GM23338 (cell line): ENCODE measurements around the gene AKIP1. TPM values are rescaled to one million over a fixed set of nuclear protein-coding genes. Genes with fewer than 3 reads are reported as not detected.

Experiments used
- ATAC-seq: fragments of 200-7000 bp; cut with Tn5 transposase; 3 replicates; pipeline ENCODE4 v1.9.1; 2020
- DNase-seq: peaks from one replicate; pipeline ENCODE4 v3.0.0-alpha.2; 2015; ENCODE audit warnings: low spot score
- H2AFZ ChIP-seq: fragments of 200-600 bp; sonication (generic); 2 replicates; pipeline ENCODE4 v1.8.0; 2016; ENCODE audit warnings: antibody characterized with exemption, mild to moderate bottlenecking, moderate library complexity
- H3F3A ChIP-seq: fragments of 200-600 bp; sonication (generic); replicated peaks from 2 replicates; pipeline ENCODE4 v1.8.0; 2017; ENCODE audit warnings: antibody characterized with exemption, mixed run types, low read depth
- H3K27ac ChIP-seq: fragments of 200-600 bp; sonication (generic); 2 replicates; pipeline ENCODE4 v1.6.1; 2016; ENCODE audit warnings: low read depth
- H3K27me3 ChIP-seq: fragments of 200-600 bp; sonication (generic); 2 replicates; pipeline ENCODE4 v1.8.0; 2016; ENCODE audit warnings: mild to moderate bottlenecking, mixed run types, moderate library complexity; ENCODE audit not compliant: insufficient read depth
- H3K36me3 ChIP-seq: fragments of 200-600 bp; sonication (generic); 2 replicates; pipeline ENCODE4 v1.8.0; 2016; ENCODE audit warnings: mild to moderate bottlenecking; ENCODE audit not compliant: insufficient read depth
- H3K4me1 ChIP-seq: fragments of 200-600 bp; sonication (generic); 2 replicates; pipeline ENCODE4 v1.8.0; 2016; ENCODE audit warnings: mild to moderate bottlenecking, moderate library complexity; ENCODE audit not compliant: insufficient read depth
- H3K4me2 ChIP-seq: fragments of 200-600 bp; sonication (generic); 2 replicates; pipeline ENCODE4 v1.7.1; 2017; ENCODE audit warnings: mixed run types
- H3K4me3 ChIP-seq: fragments of 200-600 bp; sonication (generic); 2 replicates; pipeline ENCODE4 v1.6.1; 2016; ENCODE audit warnings: mixed run types
- H3K79me2 ChIP-seq: fragments of 200-600 bp; sonication (generic); replicated peaks from 2 replicates; pipeline ENCODE4 v1.8.0; 2017; ENCODE audit warnings: mild to moderate bottlenecking; ENCODE audit not compliant: insufficient read depth
- H3K9me2 ChIP-seq: fragments of 200-600 bp; sonication (generic); 2 replicates; pipeline ENCODE4 v1.8.0; 2017; ENCODE audit not compliant: insufficient read depth
- H4K20me1 ChIP-seq: fragments of 200-600 bp; sonication (generic); replicated peaks from 2 replicates; pipeline ENCODE4 v1.8.0; 2017; ENCODE audit warnings: mild to moderate bottlenecking; ENCODE audit not compliant: insufficient read depth
- H3K27ac Mint-ChIP-seq: 2 replicates; pipeline ENCODE4 v1.8.0; 2020; ENCODE audit warnings: inconsistent platforms, mild to moderate bottlenecking, moderate library complexity, mixed read lengths
- H3K27me3 Mint-ChIP-seq: 3 replicates; pipeline ENCODE4 v1.8.0; 2022; ENCODE audit warnings: low read depth, mild to moderate bottlenecking, moderate library complexity, mixed read lengths, inconsistent platforms; ENCODE audit not compliant: insufficient read depth, poor library complexity
- H3K36me3 Mint-ChIP-seq: 3 replicates; pipeline ENCODE4 v1.8.0; 2021; ENCODE audit warnings: low read depth, mild to moderate bottlenecking, inconsistent platforms, moderate library complexity, mixed read lengths
- H3K4me1 Mint-ChIP-seq: 3 replicates; pipeline ENCODE4 v1.8.0; 2020; ENCODE audit warnings: mild to moderate bottlenecking, inconsistent platforms, mixed read lengths
- H3K4me3 Mint-ChIP-seq: 3 replicates; pipeline ENCODE4 v1.8.0; 2021; ENCODE audit warnings: moderate library complexity, mild to moderate bottlenecking, inconsistent platforms, mixed read lengths
- H3K9me3 Mint-ChIP-seq: 3 replicates; pipeline ENCODE4 v1.8.0; 2020; ENCODE audit warnings: moderate library complexity, mild to moderate bottlenecking, inconsistent platforms, mixed read lengths
- CREB1 ChIP-seq: fragments of 250-450 bp; sonication (Bioruptor Pico); IDR thresholded peaks from 2 replicates; pipeline ENCODE4 v1.5.0; 2020; ENCODE audit warnings: low read depth, mild to moderate bottlenecking, moderate library complexity
- ETS1 ChIP-seq: IDR thresholded peaks from 2 replicates; pipeline ENCODE4 v1.6.1; 2016; ENCODE audit warnings: antibody characterized with exemption
- EZH2 ChIP-seq: fragments of 200-600 bp; sonication (generic); IDR thresholded peaks from one replicate; pipeline ENCODE4 v1.8.0; 2017; ENCODE audit warnings: antibody characterized with exemption, mild to moderate bottlenecking, low read depth; ENCODE audit not compliant: unreplicated experiment
- EZH2phosphoT487 ChIP-seq: fragments of 200-600 bp; sonication (generic); IDR thresholded peaks from one replicate; pipeline ENCODE4 v1.8.1; 2018; ENCODE audit warnings: antibody characterized with exemption; ENCODE audit not compliant: unreplicated experiment
- JUNB ChIP-seq: IDR thresholded peaks from one replicate; pipeline ENCODE4 v1.6.1; 2016; ENCODE audit warnings: antibody characterized with exemption; ENCODE audit not compliant: unreplicated experiment
- NANOG ChIP-seq: IDR thresholded peaks from 2 replicates; pipeline ENCODE4 v1.6.1; 2016; ENCODE audit warnings: antibody characterized with exemption, borderline replicate concordance
- REST ChIP-seq: IDR thresholded peaks from one replicate; pipeline ENCODE4 v1.6.1; 2018; ENCODE audit warnings: antibody characterized with exemption; ENCODE audit not compliant: unreplicated experiment
- STAT1 ChIP-seq: IDR thresholded peaks from one replicate; pipeline ENCODE4 v1.6.1; 2016; ENCODE audit warnings: antibody characterized with exemption; ENCODE audit not compliant: unreplicated experiment
- ZNF114 ChIP-seq: fragments of 250-450 bp; sonication (Bioruptor Pico); IDR thresholded peaks from 2 replicates; pipeline ENCODE4 v1.5.0; 2020; ENCODE audit warnings: mild to moderate bottlenecking, moderate library complexity
- ZNF331 ChIP-seq: fragments of 250-450 bp; sonication (Bioruptor Pico); IDR thresholded peaks from 2 replicates; pipeline ENCODE4 v1.5.0; 2020; ENCODE audit warnings: low read depth, mild to moderate bottlenecking, moderate library complexity
- ZNF462 ChIP-seq: fragments of 250-450 bp; sonication (Bioruptor Pico); IDR thresholded peaks from 2 replicates; pipeline ENCODE4 v1.5.0; 2020; ENCODE audit warnings: mild to moderate bottlenecking, moderate library complexity
- polyA plus RNA-seq: library from polyadenylated mRNA; unstranded; fragments of >200 nt; fragmentation: Nextera tagmentation; extraction: Ambion mirVana; gene quantifications from 2 replicates; pipeline ENCODE4 v1.2.1, GENCODE V29; 2016
- total RNA-seq: library from RNA; depleted of rRNA; stranded (reverse); fragments of >200 nt; shearing (Covaris generic); gene quantifications from 2 replicates; pipeline ENCODE4 v1.2.3, GENCODE V29; 2014

AKIP1 gene
- total and polyA plus RNA-seq, 2 experiments from 2014 or later = 11.1 to 14.0 TPM

DNA sequence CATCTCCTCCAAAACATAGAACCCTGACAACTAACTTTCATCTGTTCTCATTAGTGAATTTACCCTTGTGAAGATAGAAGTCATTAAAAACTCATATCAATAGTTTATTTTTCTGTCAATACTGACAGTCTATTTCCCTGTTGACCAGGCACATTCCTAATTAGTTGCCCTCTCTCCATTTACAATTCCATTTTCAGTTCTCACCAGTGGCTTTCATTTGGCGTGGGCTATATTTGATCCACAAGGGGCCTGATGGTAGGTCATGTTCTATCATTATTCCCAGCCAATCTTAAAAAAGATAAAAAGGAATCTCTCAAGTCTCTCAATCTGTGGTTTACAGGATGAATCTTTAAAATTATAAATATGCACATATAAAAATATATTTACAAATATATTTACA lies 3.9 kb upstream of the AKIP1 start (continued):
- no peak for TF ChIP-seq REST
- no peak for TF ChIP-seq ZNF114
- TF ChIP-seq CREB1 (CRISPR knock-in tag) = no peak
- TF ChIP-seq STAT1 = no peak
- no peak for TF ChIP-seq NANOG

DNA sequence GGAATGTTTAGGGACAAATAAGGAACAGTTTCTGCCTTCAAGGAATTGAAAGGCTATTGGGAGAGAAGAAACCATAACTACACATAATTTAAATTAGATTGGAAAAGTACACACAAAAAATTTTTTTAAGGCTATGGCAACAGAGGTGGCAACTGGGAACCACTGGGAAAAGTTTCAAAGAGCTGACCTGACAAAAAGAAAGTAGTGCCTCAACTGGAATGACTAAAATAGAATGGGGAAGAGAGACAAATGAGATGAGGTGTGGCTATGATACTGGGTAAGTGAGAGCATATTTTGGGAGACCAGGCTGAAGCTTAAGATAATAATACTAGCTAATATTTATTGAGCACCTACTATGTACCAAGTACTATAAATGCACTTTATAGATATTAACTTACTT lies 2.9 kb upstream of the AKIP1 start:
- H3K27me3 Mint-ChIP-seq = peaks cover 16% of the 10 kb centered on the region
- H3K4me1 ChIP-seq = peaks cover 11% of the 10 kb centered on the region
- H3K27ac ChIP-seq = no peak overlapping the region
- no peak overlapping the region for H3K4me2 ChIP-seq
- H3K9me2 ChIP-seq = no peaks in the 10 kb centered on the region
- H3K4me1 Mint-ChIP-seq = peaks cover 13% of the 10 kb centered on the region
- no peak overlapping the region for H3K4me3 ChIP-seq
- peaks cover 4% of the 10 kb centered on the region; the same call in 1 of the 2 replicates for H3F3A ChIP-seq
- no peaks in the 10 kb centered on the region for H3K79me2 ChIP-seq
- H3K27me3 ChIP-seq = peaks cover 25% of the 10 kb centered on the region
- H3K4me3 Mint-ChIP-seq = no peak overlapping the region
- H3K27ac Mint-ChIP-seq = no peak overlapping the region
- peaks cover 2% of the 10 kb centered on the region; the same call in 2 of the 3 replicates for H3K36me3 Mint-ChIP-seq
- H3K9me3 Mint-ChIP-seq = no peaks in the 10 kb centered on the region
- ATAC-seq = no peak
- H2AFZ ChIP-seq = no peak overlapping the region
- no peak for DNase-seq
- H3K36me3 ChIP-seq = no peaks in the 10 kb centered on the region
- no peaks in the 10 kb centered on the region for H4K20me1 ChIP-seq
- TF ChIP-seq REST = no peak
- TF ChIP-seq ETS1 = no peak
- TF ChIP-seq ZNF114 = no peak
- no peak for TF ChIP-seq NANOG
- no peak for TF ChIP-seq EZH2phosphoT487
- no peak for TF ChIP-seq STAT1
- no peak for TF ChIP-seq JUNB
- TF ChIP-seq ZNF331 (CRISPR knock-in tag) = no peak
- no peak for TF ChIP-seq EZH2
- TF ChIP-seq ZNF462 (CRISPR knock-in tag) = no peak
